ENCODE measurements around the gene ESR2. TPM values are rescaled to one million over a fixed set of nuclear protein-coding genes. Genes with fewer than 3 reads are reported as not detected.

ESR2 gene
- total and polyA plus RNA-seq, 2 of the 8 experiments (the other 6 are each of a cell fraction or from before 2014, with no cell fraction given): 0.19 to 0.23 TPM

DNA sequence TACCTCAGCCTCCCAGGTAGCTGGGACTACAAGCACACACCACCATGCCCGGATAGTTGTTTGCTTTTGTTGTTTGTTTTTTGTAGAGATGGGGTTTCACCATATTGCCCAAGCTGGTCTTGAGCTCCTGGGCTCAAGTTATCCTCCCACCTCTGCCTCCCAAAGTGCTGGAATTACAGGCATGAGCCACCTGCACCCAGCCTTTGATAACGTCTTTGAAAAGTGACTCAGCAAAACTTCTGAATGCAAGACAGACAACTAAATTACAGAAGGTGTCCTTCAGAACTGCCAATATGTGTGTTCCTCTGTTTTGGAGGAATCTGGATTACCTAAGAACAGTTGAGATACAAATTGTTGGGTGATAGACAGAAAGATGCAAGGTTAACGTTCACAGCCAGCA, 99.8 kb downstream of the ESR2 start:
- H2BK5ac ChIP-seq (ENCODE audit: low read depth, low read length): no peak overlapping the region
- 83% methylated on average over 3 of the region's 3 CpGs; no CpG with 5 or more reads in 1 of the 2 experiments for WGBS, 2 experiments (ENCODE audit: extremely low coverage in 1 of 2, insufficient coverage in 1 of 2, insufficient read length in 1 of 2, insufficient replicate concordance in 2 of 2, low coverage in 1 of 2, low lambda C conversion rate in 2 of 2, missing lambda C conversion rate in 1 of 2)
- no peaks in the 10 kb centered on the region for H3K23me2 ChIP-seq (ENCODE audit: low read depth, low read length)
- no peaks in the 10 kb centered on the region for H3K9me3 ChIP-seq (ENCODE audit: insufficient read depth in 2 of 2, low read depth in 1 of 2, low read length in 1 of 2)
- no peak overlapping the region for H3K14ac ChIP-seq (ENCODE audit: insufficient read length)
- ChIA-PET POLR2A (ENCODE audit: partially characterized antibody) (interaction anchor here (1.1 to 1.4 kb wide), 2 partner anchors 15 to 44 kb away, joined by 3 read pairs; no protein-coding TSS in a partner anchor), CTCF (ENCODE audit: partially characterized antibody) (interaction anchor here (0.5 to 1.3 kb wide), 4 partner anchors 109 to 979 kb away, joined by 3 to 5 read pairs (median 4); no protein-coding TSS in a partner anchor)
- no peak overlapping the region for H3K23ac ChIP-seq (ENCODE audit: insufficient read length)
- no peaks in the 10 kb centered on the region for H3K79me1 ChIP-seq (ENCODE audit: low read depth, low read length)
- H3K18ac ChIP-seq (ENCODE audit: extremely low read depth, low read length): no peak overlapping the region
- H3K56ac ChIP-seq (replicated peaks; ENCODE audit: insufficient read length, low read depth, low read length): no peak overlapping the region
- H3K4me1 ChIP-seq (replicated peaks in 1 of 4; ENCODE audit: control insufficient read depth in 3 of 4, insufficient read depth in 4 of 4, low read length in 3 of 4): peaks cover 8 to 24% (median 14%) of the 10 kb centered on the region in 4 experiments
- no peak overlapping the region for H3K4me3 ChIP-seq (ENCODE audit: extremely low read depth in 1 of 4, insufficient read depth in 2 of 4, low read depth in 3 of 4, low read length in 4 of 4)
- no peaks in the 10 kb centered on the region for H3K27me3 ChIP-seq (replicated peaks in 1 of 4; ENCODE audit: control insufficient read depth in 3 of 4, extremely low read depth in 1 of 4, insufficient read depth in 3 of 4, low read length in 3 of 4)
- no peak overlapping the region for H3K27ac ChIP-seq (ENCODE audit: low read depth, low read length)
- no peak overlapping the region for H2AK5ac ChIP-seq (ENCODE audit: low read depth, low read length)
- H4K5ac ChIP-seq (ENCODE audit: insufficient read length, low read depth, low read length): no peak overlapping the region
- H3K79me2 ChIP-seq (ENCODE audit: control insufficient read depth in 1 of 2, insufficient read depth in 2 of 2, low read length in 2 of 2): peaks cover 0 to 5% of the 10 kb centered on the region in 2 experiments; a peak in 1 of 4 replicates
- TF ChIP-seq BACH1 (IDR thresholded peaks at IDR 0.05; ENCODE audit: low read length) (peak; percentile 49; the same call in 1 of the 2 replicates), TBP (IDR thresholded peaks at IDR 0.05; ENCODE audit: low read depth, low read length) (no peak)
- no peak overlapping the region for H2BK20ac ChIP-seq (ENCODE audit: low read length)
- H2BK15ac ChIP-seq (ENCODE audit: low read length): no peak overlapping the region
- FAIRE-seq (no peak), DNase-seq (ENCODE audit: low read depth in 1 of 2, low spot score in 2 of 2) (no peak)
- no peak overlapping the region for H2BK120ac ChIP-seq (replicated peaks; ENCODE audit: low read depth, low read length)
- no peak overlapping the region for H2BK12ac ChIP-seq (ENCODE audit: low read depth, low read length)
- no peak overlapping the region for H3K9ac ChIP-seq (replicated peaks in 1 of 4; ENCODE audit: extremely low read depth in 1 of 4, low read depth in 3 of 4, low read length in 3 of 4)
- no peak overlapping the region for H3K4me2 ChIP-seq (ENCODE audit: insufficient read depth in 1 of 2, low read depth in 2 of 2, low read length in 2 of 2)
- H3K4ac ChIP-seq (replicated peaks; ENCODE audit: insufficient read length, low read depth, low read length): no peak overlapping the region
- no peak overlapping the region for H2AFZ ChIP-seq (ENCODE audit: low read length)
- H4K91ac ChIP-seq (replicated peaks; ENCODE audit: insufficient read length, low read length): no peak overlapping the region
- no peaks in the 10 kb centered on the region for H4K20me1 ChIP-seq (replicated peaks in 1 of 2; ENCODE audit: control insufficient read depth in 1 of 2, insufficient read depth in 2 of 2, low read length in 2 of 2)
- peaks cover 0 to 16% (median 1%) of the 10 kb centered on the region in 4 experiments; a peak in 5 of 8 replicates for H3K36me3 ChIP-seq (ENCODE audit: control insufficient read depth in 2 of 4, insufficient read depth in 4 of 4, low read length in 3 of 4)
- no peak overlapping the region for H4K8ac ChIP-seq (ENCODE audit: extremely low read depth, insufficient read depth, low read length)
